HG02870 (cell line): ENCODE data around the gene PCDHB8.
"Not testable (repeated sequence)": the region's sequence is repeated elsewhere in the genome, so short reads cannot be mapped to it uniquely, and the experiment has no call there.

Experiments
- ATAC-seq: cut with Tn5 transposase; IDR thresholded peaks from one replicate; pipeline ENCODE4 v1.9.1; 2021; ENCODE audit warnings: mild to moderate bottlenecking, moderate library complexity; ENCODE audit not compliant: unreplicated experiment

Gene PCDHB8

DNA sequence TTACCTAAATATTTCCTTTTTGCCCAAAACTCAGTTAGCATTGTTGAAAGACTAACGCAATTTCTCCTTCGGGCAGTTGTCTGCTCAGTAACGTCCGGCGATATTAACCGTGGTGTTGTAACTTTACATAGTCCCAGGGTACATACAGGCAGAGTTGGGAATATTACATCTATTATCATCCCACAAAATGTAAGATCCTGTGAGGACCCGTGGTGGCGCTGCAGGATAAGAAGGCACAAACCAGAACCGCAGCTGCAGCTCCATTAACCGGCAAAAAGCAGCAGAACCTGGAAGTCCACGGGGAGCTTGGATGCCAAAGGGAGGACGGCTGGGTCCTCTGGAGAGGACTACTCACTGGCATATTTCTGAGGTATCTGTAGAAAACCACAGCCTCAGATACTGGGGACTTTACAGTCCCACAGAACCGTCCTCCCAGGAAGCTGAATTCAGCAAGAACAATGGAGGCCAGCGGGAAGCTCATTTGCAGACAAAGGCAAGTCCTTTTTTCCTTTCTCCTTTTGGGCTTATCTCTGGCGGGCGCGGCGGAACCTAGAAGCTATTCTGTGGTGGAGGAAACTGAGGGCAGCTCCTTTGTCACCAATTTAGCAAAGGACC is at the start of gene PCDHB8:
Gene PCDHB8, plus strand, starts transcription at position 214 of the 615 bp plus-strand sequence. Its CDS starts 245 bp downstream, at position 459.
- ATAC-seq, result not testable (repeated sequence)

DNA sequence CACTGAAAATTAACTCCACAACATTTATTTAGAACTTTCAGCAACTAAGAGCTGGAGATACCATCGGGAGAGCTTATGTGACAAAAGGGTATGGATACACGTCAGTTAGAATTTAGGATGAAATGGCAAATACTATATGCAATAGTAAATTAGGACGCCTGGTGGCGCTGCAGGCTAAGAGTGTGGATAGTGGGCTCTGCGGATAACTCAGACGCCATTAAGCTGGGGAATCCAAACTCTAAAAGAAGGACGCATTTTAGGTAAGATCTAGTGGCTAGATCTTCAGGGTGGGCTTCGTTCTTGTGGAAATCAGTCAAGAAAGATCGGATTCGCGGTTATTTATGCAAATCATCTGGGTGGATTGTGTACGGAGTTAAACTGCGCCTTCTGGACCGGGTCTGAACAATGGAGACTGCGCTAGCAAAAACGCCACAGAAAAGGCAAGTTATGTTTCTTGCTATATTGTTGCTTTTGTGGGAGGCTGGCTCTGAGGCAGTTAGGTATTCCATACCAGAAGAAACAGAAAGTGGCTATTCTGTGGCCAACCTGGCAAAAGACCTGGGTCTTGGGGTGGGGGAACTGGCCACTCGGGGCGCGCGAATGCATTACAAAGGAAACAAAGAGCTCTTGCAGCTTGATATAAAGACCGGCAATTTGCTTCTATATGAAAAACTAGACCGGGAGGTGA is 42.4 kb upstream of the PCDHB8 start, which contains the start of gene PCDHB5:
Gene PCDHB5, plus strand, starts transcription at position 177 of the 688 bp plus-strand sequence. Its CDS starts 229 bp downstream, at position 406.
- no peak for ATAC-seq

DNA sequence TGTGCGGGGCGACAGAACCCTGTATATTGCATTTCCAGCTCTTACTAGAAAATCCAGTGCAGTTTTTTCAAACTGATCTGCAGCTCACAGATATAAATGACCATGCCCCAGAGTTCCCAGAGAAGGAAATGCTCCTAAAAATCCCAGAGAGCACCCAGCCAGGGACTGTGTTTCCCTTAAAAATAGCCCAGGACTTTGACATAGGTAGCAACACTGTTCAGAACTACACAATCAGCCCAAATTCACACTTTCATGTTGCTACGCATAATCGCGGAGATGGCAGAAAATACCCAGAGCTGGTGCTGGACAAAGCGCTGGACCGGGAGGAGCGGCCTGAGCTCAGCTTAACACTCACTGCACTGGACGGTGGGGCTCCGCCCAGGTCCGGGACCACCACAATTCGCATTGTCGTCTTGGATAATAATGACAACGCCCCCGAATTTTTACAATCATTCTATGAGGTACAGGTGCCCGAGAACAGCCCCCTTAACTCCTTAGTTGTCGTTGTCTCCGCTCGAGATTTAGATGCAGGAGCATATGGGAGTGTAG is 41.8 kb upstream of the PCDHB8 start:
- ATAC-seq, result no peak

DNA sequence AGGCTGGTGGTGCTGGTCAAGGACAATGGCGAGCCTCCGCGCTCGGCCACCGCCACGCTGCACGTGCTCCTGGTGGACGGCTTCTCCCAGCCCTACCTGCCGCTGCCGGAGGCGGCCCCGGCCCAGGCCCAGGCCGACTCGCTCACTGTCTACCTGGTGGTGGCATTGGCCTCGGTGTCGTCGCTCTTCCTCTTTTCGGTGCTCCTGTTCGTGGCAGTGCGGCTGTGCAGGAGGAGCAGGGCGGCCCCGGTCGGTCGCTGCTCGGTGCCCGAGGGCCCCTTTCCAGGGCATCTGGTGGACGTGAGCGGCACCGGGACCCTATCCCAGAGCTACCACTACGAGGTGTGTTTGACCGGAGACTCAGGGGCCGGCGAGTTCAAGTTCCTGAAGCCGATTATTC is 40.2 kb upstream of the PCDHB8 start:
- not testable (repeated sequence) for ATAC-seq

DNA sequence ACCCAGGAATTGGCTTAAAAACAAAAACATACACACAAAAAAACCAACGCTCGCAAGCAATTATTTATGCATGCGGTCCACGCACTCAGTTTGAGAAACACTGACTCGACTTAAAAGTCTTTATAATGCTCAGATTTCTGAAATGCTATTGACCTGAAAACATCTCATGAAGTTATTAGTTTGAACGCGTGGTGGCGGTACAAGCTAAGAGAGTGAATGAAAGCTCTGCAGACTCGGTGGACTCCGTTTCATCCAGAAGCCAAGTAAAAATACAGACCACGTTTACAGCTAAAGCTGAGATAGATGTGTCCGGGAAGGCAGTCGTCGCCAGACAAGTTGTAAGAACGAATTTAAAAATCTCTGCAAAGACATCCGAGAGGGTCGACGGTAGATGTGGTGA is 27.8 kb upstream of the PCDHB8 start, which contains the start of gene PCDHB6:
Gene PCDHB6, plus strand, starts transcription at position 246 of the 400 bp plus-strand sequence. CDS start 201 bp downstream, outside the sequence.
- no peak for ATAC-seq

DNA sequence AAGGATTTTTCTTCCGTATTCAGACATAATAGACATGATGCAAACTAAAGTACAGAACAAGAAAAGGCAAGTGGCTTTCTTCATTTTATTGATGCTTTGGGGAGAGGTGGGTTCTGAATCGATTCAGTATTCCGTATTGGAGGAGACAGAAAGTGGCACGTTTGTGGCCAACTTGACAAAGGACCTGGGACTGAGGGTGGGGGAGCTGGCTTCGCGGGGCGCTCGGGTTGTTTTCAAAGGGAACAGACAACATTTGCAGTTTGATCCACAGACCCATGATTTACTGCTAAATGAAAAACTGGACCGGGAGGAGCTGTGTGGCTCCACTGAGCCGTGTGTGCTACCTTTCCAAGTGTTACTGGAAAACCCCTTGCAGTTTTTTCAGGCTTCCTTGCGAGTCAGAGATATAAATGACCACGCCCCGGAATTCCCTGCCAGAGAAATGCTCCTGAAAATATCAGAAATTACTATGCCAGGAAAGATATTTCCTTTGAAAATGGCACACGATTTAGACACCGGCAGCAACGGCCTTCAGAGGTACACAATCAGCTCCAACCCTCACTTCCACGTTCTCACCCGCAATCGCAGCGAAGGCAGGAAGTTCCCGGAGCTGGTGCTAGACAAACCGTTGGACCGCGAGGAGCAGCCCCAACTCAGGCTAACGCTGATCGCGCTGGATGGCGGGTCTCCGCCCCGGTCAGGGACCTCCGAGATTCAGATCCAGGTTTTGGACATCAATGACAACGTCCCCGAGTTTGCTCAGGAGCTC is 27.2 kb upstream of the PCDHB8 start:
- no peak for ATAC-seq

DNA sequence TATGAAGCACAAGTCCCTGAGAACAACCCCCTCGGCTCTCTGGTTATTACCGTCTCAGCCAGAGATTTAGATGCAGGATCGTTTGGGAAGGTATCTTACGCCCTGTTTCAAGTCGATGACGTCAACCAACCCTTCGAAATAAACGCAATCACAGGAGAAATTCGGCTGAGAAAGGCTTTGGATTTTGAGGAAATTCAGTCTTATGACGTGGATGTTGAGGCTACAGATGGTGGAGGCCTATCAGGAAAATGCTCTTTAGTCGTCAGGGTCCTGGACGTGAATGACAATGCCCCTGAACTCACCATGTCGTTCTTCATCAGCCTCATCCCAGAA is 26.6 kb upstream of the PCDHB8 start:
- ATAC-seq, result no peak

DNA sequence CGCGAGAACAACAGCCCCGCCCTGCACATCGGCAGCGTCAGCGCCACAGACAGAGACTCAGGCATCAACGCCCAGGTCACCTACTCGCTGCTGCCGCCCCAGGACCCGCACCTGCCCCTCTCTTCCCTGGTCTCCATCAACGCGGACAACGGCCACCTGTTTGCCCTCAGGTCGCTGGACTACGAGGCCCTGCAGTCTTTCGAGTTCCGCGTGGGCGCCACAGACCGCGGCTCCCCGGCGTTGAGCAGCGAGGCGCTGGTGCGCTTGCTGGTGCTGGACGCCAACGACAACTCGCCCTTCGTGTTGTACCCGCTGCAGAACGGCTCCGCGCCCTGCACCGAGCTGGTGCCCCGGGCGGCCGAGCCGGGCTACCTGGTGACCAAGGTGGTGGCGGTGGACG is 26.0 kb upstream of the PCDHB8 start:
- ATAC-seq, result not testable (repeated sequence)

DNA sequence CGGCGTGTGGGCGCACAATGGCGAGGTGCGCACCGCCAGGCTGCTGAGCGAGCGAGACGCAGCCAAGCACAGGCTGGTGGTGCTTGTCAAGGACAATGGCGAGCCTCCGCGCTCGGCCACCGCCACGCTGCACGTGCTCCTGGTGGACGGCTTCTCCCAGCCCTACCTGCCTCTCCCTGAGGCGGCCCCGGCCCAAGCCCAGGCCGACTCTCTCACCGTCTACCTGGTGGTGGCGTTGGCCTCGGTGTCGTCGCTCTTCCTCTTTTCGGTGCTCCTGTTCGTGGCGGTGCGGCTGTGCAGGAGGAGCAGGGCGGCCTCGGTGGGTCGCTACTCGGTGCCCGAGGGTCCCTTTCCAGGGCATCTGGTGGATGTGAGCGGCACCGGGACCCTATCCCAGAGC is 25.5 kb upstream of the PCDHB8 start:
- not testable (repeated sequence) for ATAC-seq

DNA sequence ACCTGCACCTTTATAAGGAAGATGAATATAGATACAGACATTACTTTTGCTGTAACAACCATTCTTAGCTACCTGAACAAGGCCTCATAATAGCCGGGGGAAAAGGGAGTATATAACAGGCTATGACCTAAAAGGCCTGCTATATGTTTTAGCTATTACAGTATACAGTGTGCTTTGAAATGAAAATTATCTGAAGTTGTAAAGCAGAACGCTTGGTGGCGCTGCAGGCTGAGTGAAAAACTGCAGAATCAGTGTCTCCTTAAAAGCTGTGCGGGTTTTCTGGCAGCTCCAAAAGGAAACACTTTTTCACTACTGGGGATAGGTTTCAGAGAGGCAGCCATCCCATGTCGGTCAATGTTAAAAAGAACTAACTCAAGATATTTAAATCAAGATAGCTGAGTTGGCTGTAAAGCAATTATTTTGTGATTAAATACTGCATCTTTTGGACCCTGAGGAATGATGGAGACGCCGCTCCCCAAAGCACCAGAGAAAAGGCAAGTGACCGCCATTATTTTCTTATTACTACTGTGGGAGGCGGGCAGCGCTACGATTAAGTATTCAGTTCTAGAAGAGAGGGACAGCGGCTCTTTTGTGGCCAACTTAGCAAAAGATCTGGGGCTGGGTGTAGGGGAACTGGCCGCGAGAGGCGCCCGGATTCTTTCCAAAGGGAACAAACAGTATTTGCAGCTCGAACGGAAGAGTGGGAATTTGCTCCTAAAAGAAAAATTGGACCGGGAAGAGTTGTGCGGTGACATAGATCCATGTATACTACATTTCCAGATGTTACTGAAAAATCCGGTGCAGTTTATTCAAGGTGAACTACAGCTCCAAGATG is 21.8 kb upstream of the PCDHB8 start:
- no peak for ATAC-seq

DNA sequence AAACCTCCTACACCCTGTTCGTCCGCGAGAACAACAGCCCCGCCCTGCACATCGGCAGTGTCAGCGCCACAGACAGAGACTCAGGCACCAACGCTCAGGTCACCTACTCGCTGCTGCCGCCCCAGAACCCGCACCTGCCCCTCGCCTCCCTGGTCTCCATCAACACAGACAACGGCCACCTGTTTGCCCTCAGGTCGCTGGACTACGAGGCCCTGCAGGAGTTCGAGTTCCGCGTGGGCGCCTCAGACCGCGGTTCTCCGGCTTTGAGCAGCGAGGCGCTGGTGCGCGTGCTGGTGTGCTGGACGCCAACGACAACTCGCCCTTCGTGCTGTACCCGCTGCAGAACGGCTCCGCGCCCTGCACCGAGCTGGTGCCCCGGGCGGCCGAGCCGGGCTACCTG is 20.2 kb upstream of the PCDHB8 start:
- ATAC-seq, result not testable (repeated sequence)

DNA sequence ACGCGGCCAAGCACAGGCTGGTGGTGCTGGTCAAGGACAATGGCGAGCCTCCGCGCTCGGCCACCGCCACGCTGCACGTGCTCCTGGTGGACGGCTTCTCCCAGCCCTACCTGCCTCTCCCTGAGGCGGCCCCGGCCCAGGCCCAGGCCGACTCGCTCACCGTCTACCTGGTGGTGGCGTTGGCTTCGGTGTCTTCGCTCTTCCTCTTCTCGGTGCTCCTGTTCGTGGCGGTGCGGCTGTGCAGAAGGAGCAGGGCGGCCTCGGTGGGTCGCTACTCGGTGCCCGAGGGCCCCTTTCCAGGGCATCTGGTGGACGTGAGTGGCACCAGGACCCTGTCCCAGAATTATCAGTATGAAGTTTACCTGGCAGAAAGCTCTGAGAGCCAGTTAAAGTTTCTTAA is 19.7 kb upstream of the PCDHB8 start:
- not testable (repeated sequence) for ATAC-seq

DNA sequence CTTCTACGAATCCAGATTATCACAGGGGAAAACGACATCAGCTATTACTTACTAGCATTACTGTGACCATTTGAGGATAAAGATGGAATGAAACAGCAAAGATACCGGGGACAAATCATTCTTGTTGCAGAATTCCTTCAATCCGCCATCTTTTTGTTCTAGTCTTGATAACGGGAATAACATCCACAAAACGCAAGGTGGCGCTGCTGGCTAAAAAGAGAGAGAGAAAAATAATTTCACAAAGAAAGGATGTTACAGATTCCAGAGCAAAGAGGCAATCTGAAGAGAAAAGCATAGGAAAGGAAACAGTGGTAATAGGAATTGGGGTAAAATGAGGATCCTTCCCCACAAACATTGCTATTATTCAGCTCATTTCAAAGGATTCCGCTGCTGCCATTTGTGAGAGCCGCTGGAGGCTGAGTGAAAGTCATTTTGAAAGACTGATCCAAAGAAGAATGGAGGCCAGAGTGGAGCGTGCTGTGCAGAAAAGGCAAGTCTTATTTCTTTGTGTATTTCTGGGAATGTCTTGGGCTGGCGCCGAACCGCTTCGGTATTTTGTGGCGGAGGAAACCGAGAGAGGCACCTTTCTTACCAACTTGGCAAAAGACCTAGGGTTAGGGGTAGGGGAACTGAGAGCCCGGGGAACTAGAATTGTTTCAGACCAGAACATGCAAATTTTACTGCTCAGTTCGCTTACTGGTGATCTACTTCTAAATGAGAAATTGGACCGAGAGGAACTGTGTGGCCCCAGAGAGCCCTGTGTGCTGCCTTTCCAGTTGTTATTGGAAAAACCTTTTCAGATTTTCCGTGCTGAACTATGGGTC is 5.0 kb upstream of the PCDHB8 start, which contains the start of gene PCDHB7:
Gene PCDHB7, plus strand, starts transcription at position 264 of the 824 bp plus-strand sequence. Its CDS starts 192 bp downstream, at position 456.
- no peak for ATAC-seq

DNA sequence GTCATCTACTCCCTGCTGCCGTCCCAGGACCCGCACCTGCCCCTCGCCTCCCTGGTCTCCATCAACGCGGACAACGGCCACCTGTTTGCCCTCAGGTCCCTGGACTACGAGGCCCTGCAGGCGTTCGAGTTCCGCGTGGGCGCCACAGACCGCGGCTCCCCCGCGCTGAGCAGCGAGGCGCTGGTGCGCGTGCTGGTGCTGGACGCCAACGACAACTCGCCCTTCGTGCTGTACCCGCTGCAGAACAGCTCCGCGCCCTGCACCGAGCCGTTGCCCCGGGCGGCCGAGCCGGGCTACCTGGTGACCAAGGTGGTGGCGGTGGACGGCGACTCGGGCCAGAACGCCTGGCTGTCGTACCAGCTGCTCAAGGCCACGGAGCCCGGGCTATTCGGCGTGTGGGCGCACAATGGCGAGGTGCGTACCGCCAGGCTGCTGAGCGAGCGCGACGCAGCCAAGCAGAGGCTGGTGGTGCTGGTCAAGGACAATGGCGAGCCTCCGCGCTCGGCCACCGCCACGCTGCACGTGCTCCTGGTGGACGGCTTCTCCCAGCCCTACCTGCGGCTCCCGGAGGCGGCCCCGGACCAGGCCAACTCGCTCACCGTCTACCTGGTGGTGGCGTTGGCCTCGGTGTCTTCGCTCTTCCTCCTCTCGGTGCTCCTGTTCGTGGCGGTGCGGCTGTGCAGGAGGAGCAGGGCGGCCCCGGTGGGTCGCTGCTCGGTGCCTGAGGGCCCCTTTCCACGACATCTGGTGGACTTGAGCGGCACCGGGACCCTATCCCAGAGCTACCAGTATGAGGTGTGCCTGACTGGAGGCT is 3.1 kb upstream of the PCDHB8 start:
- ATAC-seq, result not testable (repeated sequence)

DNA sequence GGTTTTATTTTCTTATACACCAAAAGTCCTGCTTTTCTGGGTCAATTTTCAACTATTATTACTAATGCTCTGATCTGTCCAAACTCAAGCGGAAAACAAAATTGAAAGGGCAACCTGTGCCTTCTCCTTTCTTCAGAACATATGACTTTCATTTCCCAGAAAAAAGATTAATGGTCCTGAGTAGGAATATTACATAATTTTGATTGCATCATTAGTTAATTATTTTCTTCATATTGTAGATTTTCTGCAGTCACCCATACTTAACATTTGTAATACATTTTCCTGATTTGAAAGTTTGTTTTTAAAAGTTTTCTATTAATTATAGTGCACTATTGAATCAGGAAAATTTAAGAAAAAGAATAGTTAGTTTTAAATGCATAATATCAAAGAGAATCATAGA is 1.7 kb upstream of the PCDHB8 start:
- no peak for ATAC-seq

DNA sequence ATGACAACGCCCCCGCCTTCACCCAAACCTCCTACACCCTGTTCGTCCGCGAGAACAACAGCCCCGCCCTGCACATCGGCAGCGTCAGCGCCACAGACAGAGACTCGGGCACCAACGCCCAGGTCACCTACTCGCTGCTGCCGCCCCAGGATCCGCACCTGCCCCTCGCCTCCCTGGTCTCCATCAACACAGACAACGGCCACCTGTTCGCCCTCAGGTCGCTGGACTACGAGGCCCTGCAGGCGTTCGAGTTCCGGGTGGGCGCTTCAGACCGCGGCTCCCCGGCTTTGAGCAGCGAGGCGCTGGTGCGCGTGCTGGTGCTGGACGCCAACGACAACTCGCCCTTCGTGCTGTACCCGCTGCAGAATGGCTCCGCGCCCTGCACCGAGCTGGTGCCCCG is 1.8 kb downstream of the PCDHB8 start:
- ATAC-seq, result not testable (repeated sequence)

DNA sequence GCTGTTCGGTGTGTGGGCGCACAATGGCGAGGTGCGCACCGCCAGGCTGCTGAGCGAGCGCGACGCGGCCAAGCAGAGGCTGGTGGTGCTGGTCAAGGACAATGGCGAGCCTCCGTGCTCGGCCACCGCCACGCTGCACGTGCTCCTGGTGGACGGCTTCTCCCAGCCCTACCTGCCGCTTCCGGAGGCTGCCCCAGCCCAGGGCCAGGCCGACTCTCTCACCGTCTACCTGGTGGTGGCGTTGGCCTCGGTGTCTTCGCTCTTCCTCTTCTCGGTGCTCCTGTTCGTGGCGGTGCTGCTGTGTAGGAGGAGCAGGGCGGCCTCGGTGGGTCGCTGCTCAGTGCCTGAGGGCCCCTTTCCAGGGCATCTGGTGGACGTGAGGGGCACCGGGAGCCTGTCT is 2.3 kb downstream of the PCDHB8 start:
- ATAC-seq, result not testable (repeated sequence)

DNA sequence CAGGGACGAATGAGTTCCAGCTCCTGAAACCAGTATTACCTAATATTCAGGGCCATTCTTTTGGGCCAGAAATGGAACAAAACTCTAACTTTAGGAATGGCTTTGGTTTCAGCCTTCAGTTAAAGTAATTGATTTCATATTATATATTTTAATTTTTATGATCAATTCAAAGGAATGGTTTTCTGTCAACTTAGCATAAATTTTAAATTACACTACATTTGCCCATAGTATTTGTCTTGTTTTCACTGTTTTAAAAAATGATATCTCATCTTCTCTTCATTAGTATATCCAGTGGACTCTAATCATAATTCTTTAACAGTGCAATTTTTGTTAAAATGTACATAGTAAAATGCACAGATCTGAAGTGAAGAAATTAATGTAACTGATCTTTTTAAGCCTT is 2.7 kb downstream of the PCDHB8 start:
- no peak for ATAC-seq

DNA sequence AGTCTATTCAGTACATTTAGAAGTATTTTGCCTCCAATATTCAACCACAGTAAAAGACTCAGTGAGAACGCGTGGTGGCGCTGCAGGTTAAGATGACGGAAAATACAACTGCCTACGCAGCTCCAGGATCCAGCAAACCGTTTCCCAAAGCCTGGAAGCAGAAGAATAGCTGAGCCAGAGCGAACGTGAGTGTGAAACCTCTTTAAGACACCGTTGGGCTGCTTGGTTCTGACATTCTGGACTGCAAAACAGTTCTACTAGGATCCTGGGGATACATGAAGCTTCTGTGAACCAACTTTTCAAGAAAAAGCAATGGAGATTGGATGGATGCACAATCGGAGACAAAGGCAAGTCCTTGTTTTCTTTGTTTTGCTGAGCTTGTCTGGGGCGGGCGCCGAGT is 4.7 kb downstream of the PCDHB8 start, which contains the start of gene PCDHB16:
Gene PCDHB16, plus strand, starts transcription at position 140 of the 400 bp plus-strand sequence. Its CDS starts 173 bp downstream, at position 313.
- ATAC-seq, result no peak
